H1 (cell line): Measurements from ENCODE around the gene EPHA3. TPM values are rescaled to one million over a fixed set of nuclear protein-coding genes. Genes with fewer than 3 reads are reported as not detected.

Source experiments
- CTCF ChIA-PET: fragments of 300-600 bp; sonication (Branson Sonifier 250); formaldehyde crosslinking; loops from one replicate; lab custom pipeline; 2021; ENCODE audit not compliant: partially characterized antibody; lab: Charles Lee
- POLR2A ChIA-PET: fragments of 300-600 bp; sonication (Branson Sonifier 250); formaldehyde crosslinking; loops from one replicate; lab custom pipeline; 2021; ENCODE audit warnings: inconsistent platforms; ENCODE audit not compliant: partially characterized antibody; lab: Charles Lee
- DNase-seq, 2 experiments: peaks; one replicate each; pipeline versions ENCODE4 v3.0.0 to v3.0.0-alpha.2; 2010 to 2022; ENCODE audit warnings: low spot score in 2 of 2, low read depth in 1 of 2, mixed read lengths in 1 of 2
- FAIRE-seq: peaks from 2 replicates; lab custom pipeline; 2011; peaks lifted over from hg19 to GRCh38; lab: Jason Lieb, UNC
- H2AFZ ChIP-seq: 2 replicates; pipeline ENCODE4 v1.8.1; 2012; ENCODE audit warnings: low read length, inconsistent platforms
- H2AK5ac ChIP-seq: 2 replicates; pipeline ENCODE4 v1.6.1; 2013; ENCODE audit warnings: low read depth, low read length
- H2BK120ac ChIP-seq: replicated peaks from 2 replicates; pipeline ENCODE3; 2013; ENCODE audit warnings: low read depth, low read length, inconsistent platforms
- H2BK12ac ChIP-seq: 2 replicates; pipeline ENCODE4 v1.6.1; 2013; ENCODE audit warnings: low read depth, low read length
- H2BK15ac ChIP-seq: 2 replicates; pipeline ENCODE4 v1.6.1; 2013; ENCODE audit warnings: low read length
- H2BK20ac ChIP-seq: 2 replicates; pipeline ENCODE4 v1.6.1; 2013; ENCODE audit warnings: low read length
- H2BK5ac ChIP-seq: 2 replicates; pipeline ENCODE4 v1.6.1; 2013; ENCODE audit warnings: low read depth, low read length
- H3K14ac ChIP-seq: 2 replicates; pipeline ENCODE4 v1.6.1; 2013; ENCODE audit warnings: inconsistent platforms; ENCODE audit not compliant: insufficient read length
- H3K18ac ChIP-seq: 2 replicates; pipeline ENCODE4 v1.6.1; 2013; ENCODE audit warnings: low read length; ENCODE audit errors: extremely low read depth
- H3K23ac ChIP-seq: 2 replicates; pipeline ENCODE4 v1.6.1; 2013; ENCODE audit warnings: inconsistent platforms; ENCODE audit not compliant: insufficient read length
- H3K23me2 ChIP-seq: 2 replicates; pipeline ENCODE4 v1.6.1; 2013; ENCODE audit warnings: low read depth, low read length
- H3K27ac ChIP-seq: 2 replicates; pipeline ENCODE4 v1.6.1; 2011; ENCODE audit warnings: low read depth, low read length, inconsistent platforms
- H3K27me3 ChIP-seq, 4 experiments: replicated peaks in 1 of 4; 1 replicate in 1 of 4; 2 replicates in 3 of 4; pipeline versions ENCODE4 v1.6.1 to v1.8.1; 2011 to 2013; ENCODE audit warnings: low read length in 3 of 4, mild to moderate bottlenecking in 3 of 4, inconsistent platforms in 2 of 4, mixed read lengths in 2 of 4, moderate library complexity in 1 of 4; ENCODE audit not compliant: control insufficient read depth in 3 of 4, insufficient read depth in 3 of 4; ENCODE audit errors: extremely low read depth in 1 of 4
- H3K36me3 ChIP-seq, 4 experiments: 2 replicates each; pipeline versions ENCODE4 v1.6.1 to v1.8.1; 2011 to 2013; ENCODE audit warnings: mild to moderate bottlenecking in 4 of 4, low read length in 3 of 4, moderate library complexity in 2 of 4, control low read depth in 1 of 4, inconsistent platforms in 1 of 4; ENCODE audit not compliant: insufficient read depth in 4 of 4, control insufficient read depth in 2 of 4
- H3K4ac ChIP-seq: replicated peaks from 2 replicates; pipeline ENCODE3; 2013; ENCODE audit warnings: low read length, low read depth, mixed read lengths, inconsistent platforms; ENCODE audit not compliant: insufficient read length
- H3K4me1 ChIP-seq, 4 experiments: replicated peaks in 1 of 4; 1 replicate in 1 of 4; 2 replicates in 3 of 4; pipeline versions ENCODE4 v1.6.1 to v1.8.1; 2011 to 2013; ENCODE audit warnings: low read length in 3 of 4, inconsistent platforms in 2 of 4, mixed read lengths in 1 of 4; ENCODE audit not compliant: insufficient read depth in 4 of 4, control insufficient read depth in 3 of 4
- H3K4me2 ChIP-seq, 2 experiments: 2 replicates each; pipeline versions ENCODE4 v1.6.1 to v1.8.1; 2011 to 2013; ENCODE audit warnings: low read depth in 2 of 2, low read length in 2 of 2, control low read depth in 1 of 2, inconsistent platforms in 1 of 2, mild to moderate bottlenecking in 1 of 2; ENCODE audit not compliant: insufficient read depth in 1 of 2
- H3K4me3 ChIP-seq, 4 experiments: fragments of 200-600, 300-600 bp in 1 of 4; sonication (generic), shearing (Covaris generic), sonication (Bioruptor Twin) in 1 of 4; 2 replicates each; pipeline versions ENCODE4 v1.5.1 to v1.8.1; 2011 to 2016; ENCODE audit warnings: low read length in 4 of 4, low read depth in 3 of 4, control low read depth in 2 of 4, inconsistent platforms in 2 of 4, mild to moderate bottlenecking in 2 of 4, mixed read lengths in 1 of 4, moderate library complexity in 1 of 4; ENCODE audit not compliant: insufficient read depth in 2 of 4; ENCODE audit errors: extremely low read depth in 1 of 4
- H3K56ac ChIP-seq: replicated peaks from 2 replicates; pipeline ENCODE3; 2013; ENCODE audit warnings: low read depth, mild to moderate bottlenecking, mixed read lengths, low read length, inconsistent platforms; ENCODE audit not compliant: insufficient read length
- H3K79me1 ChIP-seq: 2 replicates; pipeline ENCODE4 v1.6.1; 2013; ENCODE audit warnings: low read depth, low read length, control low read depth
- H3K79me2 ChIP-seq, 2 experiments: 2 replicates each; pipeline versions ENCODE4 v1.6.1 to v1.8.1; 2012 to 2013; ENCODE audit warnings: low read length in 2 of 2, mild to moderate bottlenecking in 2 of 2, inconsistent platforms in 1 of 2; ENCODE audit not compliant: insufficient read depth in 2 of 2, control insufficient read depth in 1 of 2
- H3K9ac ChIP-seq, 4 experiments: replicated peaks in 1 of 4; 1 replicate in 1 of 4; 2 replicates in 3 of 4; pipeline versions ENCODE4 v1.6.1 to v1.8.1; 2011 to 2013; ENCODE audit warnings: low read depth in 3 of 4, low read length in 3 of 4, control low read depth in 2 of 4, mild to moderate bottlenecking in 2 of 4, moderate library complexity in 2 of 4, inconsistent platforms in 1 of 4; ENCODE audit errors: extremely low read depth in 1 of 4
- H3K9me3 ChIP-seq, 2 experiments: 2 replicates each; pipeline versions ENCODE4 v1.6.1 to v1.8.1; 2012 to 2013; ENCODE audit warnings: mild to moderate bottlenecking in 2 of 2, moderate library complexity in 2 of 2, control low read depth in 1 of 2, inconsistent platforms in 1 of 2, low read depth in 1 of 2, low read length in 1 of 2, mixed read lengths in 1 of 2; ENCODE audit not compliant: insufficient read depth in 2 of 2
- H4K20me1 ChIP-seq, 2 experiments: replicated peaks in 1 of 2; 2 replicates each; pipeline versions ENCODE3 to v1.8.1; 2011 to 2013; ENCODE audit warnings: inconsistent platforms in 2 of 2, low read length in 2 of 2, mild to moderate bottlenecking in 1 of 2; ENCODE audit not compliant: insufficient read depth in 2 of 2, control insufficient read depth in 1 of 2
- H4K5ac ChIP-seq: 2 replicates; pipeline ENCODE4 v1.6.1; 2013; ENCODE audit warnings: low read length, low read depth, mixed read lengths, inconsistent platforms; ENCODE audit not compliant: insufficient read length
- H4K8ac ChIP-seq: 2 replicates; pipeline ENCODE4 v1.8.0; 2013; ENCODE audit warnings: mild to moderate bottlenecking, moderate library complexity, low read length, inconsistent platforms; ENCODE audit not compliant: insufficient read depth; ENCODE audit errors: extremely low read depth
- H4K91ac ChIP-seq: replicated peaks from 2 replicates; pipeline ENCODE3; 2013; ENCODE audit warnings: low read length, mixed read lengths, inconsistent platforms; ENCODE audit not compliant: insufficient read length
- ASH2L ChIP-seq: fragments of 200-600, 300-600 bp; sonication (generic); IDR thresholded peaks from one replicate; pipeline ENCODE4 v1.7.1; 2017; ENCODE audit warnings: low read length
- ATF3 ChIP-seq: IDR thresholded peaks from 2 replicates; pipeline ENCODE4 v1.6.1; 2011; ENCODE audit warnings: low read depth, mild to moderate bottlenecking, low read length; ENCODE audit not compliant: insufficient read depth
- BRCA1 ChIP-seq: IDR thresholded peaks from 2 replicates; pipeline ENCODE4 v1.6.1; 2012; ENCODE audit warnings: low read depth, low read length, improper control_type of control experiment
- CBX8 ChIP-seq: fragments of 300-800, 300-1000 bp; sonication (generic); IDR thresholded peaks from 2 replicates; pipeline ENCODE4 v1.7.1; 2016; ENCODE audit warnings: low read depth, low read length, borderline replicate concordance
- CEBPB ChIP-seq: IDR thresholded peaks from 2 replicates; pipeline ENCODE4 v1.6.1; 2012; ENCODE audit warnings: low read depth, low read length
- CHD1 ChIP-seq: IDR thresholded peaks from 2 replicates; pipeline ENCODE4 v1.6.1; 2012; ENCODE audit warnings: low read depth, low read length, improper control_type of control experiment
- CHD2 ChIP-seq: IDR thresholded peaks from 2 replicates; pipeline ENCODE4 v1.6.1; 2012; ENCODE audit warnings: low read length, improper control_type of control experiment
- EGR1 ChIP-seq: IDR thresholded peaks from 2 replicates; pipeline ENCODE4 v1.6.1; 2011; ENCODE audit warnings: low read depth, low read length, borderline replicate concordance
- GTF2F1 ChIP-seq: IDR thresholded peaks from 2 replicates; pipeline ENCODE4 v1.6.1; 2012; ENCODE audit warnings: low read depth, low read length, improper control_type of control experiment, borderline replicate concordance
- KDM1A ChIP-seq: fragments of 200-600, 300-600 bp; sonication (generic); IDR thresholded peaks from 2 replicates; pipeline ENCODE4 v1.7.1; 2016; ENCODE audit warnings: mild to moderate bottlenecking, low read length, borderline replicate concordance
- MAFK ChIP-seq: IDR thresholded peaks from 2 replicates; pipeline ENCODE4 v1.6.1; 2012; ENCODE audit warnings: low read depth, mild to moderate bottlenecking, improper control_type of control experiment, low read length
- RAD21 ChIP-seq, 2 experiments: IDR thresholded peaks in 1 of 2; conservative IDR thresholded peaks in 1 of 2; 2 replicates each; pipeline ENCODE4 v1.6.1; 2011; ENCODE audit warnings: low read depth in 2 of 2, low read length in 2 of 2, improper control_type of control experiment in 1 of 2, inconsistent platforms in 1 of 2, mild to moderate bottlenecking in 1 of 2, moderate library complexity in 1 of 2
- SIRT6 ChIP-seq: IDR thresholded peaks from one replicate; pipeline ENCODE4 v1.7.1; 2012; ENCODE audit warnings: low read length, inconsistent platforms
- SP1 ChIP-seq: IDR thresholded peaks from 2 replicates; pipeline ENCODE4 v1.6.1; 2011; ENCODE audit warnings: low read depth, low read length
- TAF1 ChIP-seq: IDR thresholded peaks from 2 replicates; pipeline ENCODE4 v1.6.1; 2011; ENCODE audit warnings: mild to moderate bottlenecking, low read depth, low read length
- WGBS, 2 experiments: shearing (Covaris generic) in 1 of 2; methylation state at CpG; one replicate each; pipeline versions ENCODE4 v1.1.6 to v1.1.7; 2013 to 2015; ENCODE audit warnings: low lambda C conversion rate in 2 of 2, mixed read lengths in 2 of 2, inconsistent platforms in 1 of 2, low coverage in 1 of 2, missing lambda C conversion rate in 1 of 2; ENCODE audit not compliant: insufficient replicate concordance in 2 of 2, insufficient coverage in 1 of 2, insufficient read length in 1 of 2; ENCODE audit errors: extremely low coverage in 1 of 2, missing lambda C conversion rate in 1 of 2; 5-methylcytosine and 5-hydroxymethylcytosine counted together
- polyA plus RNA-seq, 7 experiments: library from polyadenylated mRNA; depleted of rRNA in 3 of 7; stranded (reverse) in 5 of 7; unstranded in 2 of 7; fragments of >200 nt in 5 of 7; fragments of 200-250 nt in 2 of 7; gene quantifications; 1 replicate in 5 of 7; 2 replicates in 1 of 7; 4 replicates in 1 of 7; pipeline versions ENCODE4 v1.2.1 to v1.2.3, GENCODE V29; 2011 to 2013; ENCODE audit warnings: missing spikeins in 2 of 7, mixed read lengths in 2 of 7
- total RNA-seq: library from RNA; stranded (reverse); fragmentation: NEBNext Ultra II Directional; extraction: Animal tissue kit (Norgen Biotek cat#: 25700); gene quantifications from 2 replicates; pipeline ENCODE4 v1.2.1, GENCODE V29; 2021

Gene EPHA3
- total and polyA plus RNA-seq, 2 of the 8 experiments (the other 6 are each of a cell fraction or from before 2014, with no cell fraction given): 0.09 to 0.22 TPM

GRCh38 chr3:89252016-89252415 lies 144.6 kb downstream of the EPHA3 start:
- Histone ChIP-seq H2BK12ac (no peak overlapping the region), H4K5ac (no peak overlapping the region), H2BK120ac (no peak overlapping the region), H2BK20ac (no peak overlapping the region), H3K27me3 (no peaks in the 10 kb centered on the region), H3K9me3 (no peaks in the 10 kb centered on the region), H4K20me1 (no peaks in the 10 kb centered on the region), H3K4me2 (no peak overlapping the region), H3K18ac (no peak overlapping the region), H3K36me3 (no peaks in the 10 kb centered on the region), H3K14ac (no peak overlapping the region), H3K4me3 (no peak overlapping the region), H3K4me1 (no peaks in the 10 kb centered on the region), H2AK5ac (no peak overlapping the region), H3K79me2 (no peaks in the 10 kb centered on the region), H3K23me2 (no peaks in the 10 kb centered on the region; the same call in 1 of the 2 replicates), H3K9ac (no peak overlapping the region), H4K91ac (no peak overlapping the region), H2BK5ac (no peak overlapping the region), H4K8ac (no peak overlapping the region), H2AFZ (no peak overlapping the region), H3K79me1 (no peaks in the 10 kb centered on the region), H3K4ac (no peak overlapping the region), H3K23ac (no peak overlapping the region), H3K56ac (no peak overlapping the region), H2BK15ac (no peak overlapping the region), H3K27ac (no peak overlapping the region)
- DNase-seq (no peak), FAIRE-seq (no peak)
- TF ChIP-seq MAFK (no peak), CBX8 (no peak), TAF1 (no peak), CHD1 (no peak), GTF2F1 (no peak), RAD21 (IDR thresholded peaks at IDR 0.05 in 1 of 2, conservative IDR thresholded peaks at IDR 0.05 in 1 of 2; ENCODE audit: low read depth in 2 of 2, low read length in 2 of 2) (no peak), BRCA1 (no peak), ATF3 (no peak), CHD2 (no peak), SP1 (no peak), EGR1 (no peak), CEBPB (no peak), SIRT6 (no peak), ASH2L (no peak), KDM1A (no peak)
- POLR2A ChIA-PET: no interaction called here
- CTCF ChIA-PET: no interaction called here
- WGBS, 2 experiments: 83% methylated on average over 4 of the region's 4 CpGs; no CpG with 5 or more reads in 1 of the 2 experiments
